Upper lobe of left lung (tissue), 4 donors: Measurements from ENCODE around the gene LEKR1.

Experiments
- CTCF ChIP-seq, 6 experiments: fragments of 450-650 bp in 4 of 6; fragments of 200-600 bp in 2 of 6; sonication (generic) in 2 of 6; IDR thresholded peaks; one replicate each; pipeline ENCODE4 v1.5.1; 2016 to 2019; ENCODE audit warnings: antibody characterized with exemption in 6 of 6
- EP300 ChIP-seq, 4 donors: sonication (generic); formaldehyde crosslinking; IDR thresholded peaks; one replicate each; pipeline ENCODE4 v1.5.1; 2017; ENCODE audit warnings: antibody characterized with exemption in 4 of 4, control low read depth in 2 of 4
- POLR2AphosphoS5 ChIP-seq, 2 donors: sonication (generic); formaldehyde crosslinking; IDR thresholded peaks; one replicate each; pipeline ENCODE4 v1.5.1; 2017; ENCODE audit warnings: antibody characterized with exemption in 2 of 2

GRCh38 chr3:157040456-157040855, 214.3 kb downstream of the LEKR1 start:
- TF ChIP-seq EP300 (IDR thresholded peaks at IDR 0.05) (no peak), POLR2AphosphoS5 (IDR thresholded peaks at IDR 0.05) (no peak), CTCF (IDR thresholded peaks at IDR 0.05) (no peak)
